OCI-M1 (cell line): ENCODE measurements around the gene LIX1L.
"Not testable (repeated sequence)": the region's sequence is repeated elsewhere in the genome, so short reads cannot be mapped to it uniquely, and the experiment has no call there.

ENCODE experiments used
- DNase-seq: peaks from one replicate; lab custom pipeline; 2025; lab: John Stamatoyannopoulos, UW

Gene LIX1L

DNA sequence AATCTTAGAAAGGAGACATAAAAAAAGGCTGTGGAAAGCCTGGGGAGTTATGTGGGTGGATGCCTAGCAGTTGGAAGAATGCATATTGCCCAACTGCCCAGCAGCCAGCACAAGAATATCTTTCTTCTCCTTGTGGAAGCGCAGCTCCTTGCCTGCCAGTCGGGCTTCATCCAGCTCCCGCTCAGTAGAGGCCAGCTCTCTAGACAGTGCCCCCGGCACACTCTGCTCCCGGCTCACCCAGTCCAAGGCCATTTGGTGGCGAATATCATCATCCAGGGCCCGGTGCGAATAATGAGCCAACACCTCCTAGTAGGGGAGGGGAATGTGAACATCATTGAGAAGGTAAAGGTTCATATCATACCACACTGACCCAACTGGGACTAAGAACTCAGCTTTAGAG, 21.6 kb downstream of the LIX1L start:
- DNase-seq, result no peak

DNA sequence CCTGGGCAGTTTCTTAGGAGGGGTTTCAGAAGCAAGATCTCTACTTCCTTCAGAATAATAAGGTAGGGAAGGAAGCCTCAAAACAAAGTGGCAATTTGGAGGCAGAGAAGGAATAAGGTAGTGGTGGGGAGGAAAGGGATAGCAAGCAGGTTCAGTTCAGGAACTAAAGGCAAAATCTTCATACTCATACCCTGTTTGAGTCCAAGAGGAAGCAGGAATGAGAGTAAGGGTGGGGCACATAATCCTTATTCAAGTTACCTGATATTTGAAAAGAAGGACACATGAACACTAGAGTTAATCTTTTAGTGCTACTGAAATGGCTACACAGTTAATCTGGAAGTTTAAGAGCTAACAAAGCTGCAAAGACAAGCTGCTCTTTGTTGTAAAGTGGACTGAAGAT, 22.1 kb downstream of the LIX1L start:
- DNase-seq, result no peak

DNA sequence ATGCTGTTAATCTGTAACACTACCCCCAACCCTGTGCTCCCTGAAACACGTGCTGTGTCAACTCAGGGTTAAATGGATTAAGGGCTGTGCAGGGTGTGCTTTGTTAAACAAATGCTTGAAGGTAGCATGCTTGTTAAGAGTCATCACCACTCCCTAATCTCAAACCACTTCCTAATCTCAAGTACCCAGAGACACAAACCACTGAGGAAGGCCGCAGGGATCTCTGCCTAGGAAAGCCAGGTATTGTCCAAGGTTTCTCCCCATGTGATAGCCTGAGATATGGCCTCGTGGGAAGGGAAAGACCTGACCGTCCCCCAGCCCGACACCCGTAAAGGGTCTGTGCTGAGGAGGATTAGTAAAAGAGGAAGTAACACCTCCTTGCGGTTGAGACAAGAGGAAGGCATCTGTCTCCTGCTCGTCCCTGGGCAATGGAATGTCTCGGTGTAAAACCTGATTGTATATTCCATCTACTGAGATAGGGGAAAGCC, 25.3 kb downstream of the LIX1L start:
- peak; percentile 93 for DNase-seq

DNA sequence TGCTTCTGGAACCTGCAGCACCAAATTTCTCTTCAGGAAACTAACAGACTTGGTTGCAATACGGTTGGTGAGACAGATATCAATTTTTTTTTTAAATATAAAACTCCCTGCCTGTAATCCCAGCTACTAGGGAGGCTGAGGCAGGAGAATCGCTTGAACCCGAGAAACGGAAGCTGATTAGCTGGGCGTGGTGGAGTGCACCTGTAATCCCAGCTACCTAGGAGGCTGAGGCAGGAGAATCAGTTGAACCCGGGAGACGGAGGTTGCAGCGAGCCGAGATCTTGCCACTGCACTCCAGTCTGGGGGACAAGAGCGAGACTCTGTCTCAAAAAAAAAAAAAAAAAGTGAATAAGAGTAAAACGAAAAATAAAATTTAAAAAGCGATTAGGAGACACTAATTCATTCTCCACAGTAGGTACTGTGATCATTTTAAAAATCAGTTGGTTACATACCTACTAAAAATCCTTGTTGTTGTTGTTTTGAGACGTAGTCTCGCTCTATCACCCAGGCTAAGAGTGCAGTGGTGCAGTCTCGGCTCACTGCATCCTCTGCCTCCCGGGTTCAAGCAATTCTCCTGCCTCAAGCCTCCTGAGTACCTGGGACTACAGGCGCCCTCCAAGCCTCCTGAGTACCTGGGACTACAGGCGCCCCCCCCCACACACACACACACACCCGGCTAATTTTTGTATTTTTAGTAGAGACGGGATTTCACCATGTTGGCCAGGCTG, 29.7 kb downstream of the LIX1L start:
- DNase-seq, result no peak

DNA sequence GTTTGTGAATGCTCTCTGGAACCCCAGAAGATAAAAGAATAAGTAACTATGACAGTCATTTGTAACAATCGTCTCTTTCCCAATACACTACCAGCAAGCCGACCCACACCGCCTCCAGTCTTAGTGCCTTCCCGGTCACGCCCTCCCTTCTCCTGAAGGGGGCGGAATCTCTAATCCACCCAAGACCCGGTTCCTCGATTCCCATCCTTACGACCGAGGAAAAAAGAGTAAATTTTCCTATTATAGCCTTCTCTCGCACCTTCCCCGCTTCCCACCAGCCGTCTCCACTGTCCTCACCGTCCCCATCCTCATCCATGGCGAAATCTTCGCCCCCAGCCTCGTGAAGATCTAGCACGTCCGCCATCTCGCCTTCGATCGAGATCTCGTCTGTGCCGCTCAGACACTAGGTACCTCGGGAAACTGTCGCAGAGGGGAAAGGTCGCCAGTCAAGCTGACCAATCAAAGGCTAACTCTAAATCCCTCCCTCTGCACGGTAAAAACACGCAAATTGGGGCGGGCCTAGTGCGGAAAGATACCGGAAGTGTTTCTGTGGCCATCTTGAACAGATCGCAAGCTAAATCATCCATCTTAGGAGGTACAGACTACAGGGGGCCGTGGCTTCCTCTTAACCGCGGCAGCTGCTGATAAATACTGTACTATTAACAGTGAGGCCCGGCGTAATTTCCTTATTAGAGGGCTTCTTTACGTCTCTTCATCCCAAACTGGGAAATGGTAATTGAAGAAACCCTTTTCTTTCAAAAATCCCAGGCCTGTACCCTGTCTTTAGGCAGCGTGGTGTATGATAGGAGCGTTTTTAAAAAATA, 30.5 kb downstream of the LIX1L start, which contains the start of gene RBM8A:
RBM8A (minus strand) TSS at position 422 of the 824 bp plus-strand sequence; CDS start at position 364, 58 bp downstream.
- peak; percentile 99 for DNase-seq

DNA sequence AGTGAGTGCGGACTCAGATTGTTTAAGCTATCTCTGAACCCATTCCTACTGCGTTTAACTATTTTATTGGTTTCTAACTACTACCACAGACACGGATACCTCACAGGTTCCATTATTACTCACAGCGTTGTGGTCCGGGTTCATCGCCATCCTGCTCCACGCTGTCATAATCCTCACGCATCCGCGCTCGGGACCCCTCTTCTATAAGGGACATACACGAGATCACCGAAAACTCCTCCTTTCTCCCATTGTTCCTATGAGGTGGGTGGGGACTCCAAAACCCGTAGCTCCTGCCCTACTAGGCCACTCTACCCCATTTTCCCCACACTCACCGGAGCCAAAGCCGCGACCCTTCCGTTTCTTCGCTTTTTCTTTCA, 31.1 kb downstream of the LIX1L start:
- DNase-seq, result no peak

DNA sequence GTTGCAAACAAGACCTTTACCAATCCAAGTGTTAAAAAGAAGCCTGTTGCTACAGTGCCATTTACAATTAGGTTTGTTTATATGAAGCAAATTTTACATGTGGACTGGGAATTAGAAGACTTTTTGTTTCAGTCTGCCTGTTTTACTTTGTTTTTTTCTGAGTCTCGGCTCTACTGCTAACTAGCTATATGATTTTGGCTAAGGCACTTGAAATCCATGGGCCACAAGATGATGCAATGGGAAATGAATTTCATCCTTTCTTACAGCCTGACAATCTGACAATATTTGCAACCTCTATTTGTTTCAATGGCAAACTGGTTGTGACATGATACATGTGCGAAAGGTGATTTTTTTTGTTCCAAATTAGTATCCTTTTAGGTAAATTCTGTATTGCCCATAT, 35.6 kb downstream of the LIX1L start:
- DNase-seq, result no peak

DNA sequence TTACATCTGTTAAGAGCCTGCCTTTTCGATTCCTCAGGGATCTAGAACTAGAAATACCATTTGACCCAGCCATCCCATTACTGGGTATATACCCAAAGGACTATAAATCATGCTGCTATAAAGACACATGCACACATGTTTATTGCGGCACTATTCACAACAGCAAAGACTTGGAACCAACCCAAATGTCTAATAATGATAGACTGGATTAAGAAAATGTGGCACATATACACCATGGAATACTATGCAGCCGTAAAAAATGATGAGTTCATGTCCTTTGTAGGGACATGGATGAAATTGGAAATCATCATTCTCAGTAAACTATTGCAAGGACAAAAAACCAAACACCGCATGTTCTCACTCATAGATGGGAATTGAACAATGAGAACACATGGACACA, 37.5 kb downstream of the LIX1L start:
- not testable (repeated sequence) for DNase-seq

DNA sequence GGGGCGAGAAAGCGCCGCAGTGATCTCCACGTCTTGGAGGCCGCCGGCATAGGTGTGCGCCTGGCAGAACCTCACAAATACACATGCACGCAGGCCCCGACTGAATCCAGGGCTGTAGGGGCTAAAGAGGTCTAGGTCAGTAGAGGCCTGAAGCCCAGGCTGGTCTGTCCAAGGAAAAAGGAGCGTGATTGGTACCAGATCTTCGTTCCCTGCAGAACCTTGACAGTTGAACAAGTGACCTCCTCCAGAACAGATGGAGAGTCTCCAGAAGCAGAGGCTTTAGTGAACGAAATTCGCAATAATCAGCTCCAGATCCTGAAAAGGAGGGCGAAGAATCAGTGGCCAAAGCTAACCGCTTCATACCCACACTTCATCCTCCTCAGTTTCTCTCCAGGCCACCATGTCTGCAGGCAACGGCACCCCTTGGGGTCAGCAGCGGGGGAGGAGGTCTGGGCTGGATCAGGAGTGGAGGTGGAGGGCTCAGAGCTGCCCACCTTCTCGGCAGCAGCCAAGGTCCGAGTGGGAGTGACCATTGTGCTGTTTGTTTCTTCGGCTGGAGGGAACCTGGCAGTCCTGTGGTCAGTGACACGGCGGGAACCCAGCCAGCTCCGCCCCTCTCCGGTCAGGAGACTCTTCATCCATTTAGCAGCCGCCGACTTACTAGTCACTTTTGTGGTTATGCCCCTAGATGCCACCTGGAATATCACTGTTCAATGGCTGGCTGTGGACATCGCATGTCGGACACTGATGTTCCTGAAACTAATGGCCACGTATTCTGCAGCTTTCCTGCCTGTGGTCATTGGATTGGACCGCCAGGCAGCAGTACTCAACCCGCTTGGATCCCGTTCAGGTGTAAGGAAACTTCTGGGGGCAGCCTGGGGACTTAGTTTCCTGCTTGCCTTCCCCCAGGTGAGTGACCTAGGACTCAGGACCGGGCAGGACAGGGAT, 38.6 kb downstream of the LIX1L start:
- peak; percentile 83 for DNase-seq

DNA sequence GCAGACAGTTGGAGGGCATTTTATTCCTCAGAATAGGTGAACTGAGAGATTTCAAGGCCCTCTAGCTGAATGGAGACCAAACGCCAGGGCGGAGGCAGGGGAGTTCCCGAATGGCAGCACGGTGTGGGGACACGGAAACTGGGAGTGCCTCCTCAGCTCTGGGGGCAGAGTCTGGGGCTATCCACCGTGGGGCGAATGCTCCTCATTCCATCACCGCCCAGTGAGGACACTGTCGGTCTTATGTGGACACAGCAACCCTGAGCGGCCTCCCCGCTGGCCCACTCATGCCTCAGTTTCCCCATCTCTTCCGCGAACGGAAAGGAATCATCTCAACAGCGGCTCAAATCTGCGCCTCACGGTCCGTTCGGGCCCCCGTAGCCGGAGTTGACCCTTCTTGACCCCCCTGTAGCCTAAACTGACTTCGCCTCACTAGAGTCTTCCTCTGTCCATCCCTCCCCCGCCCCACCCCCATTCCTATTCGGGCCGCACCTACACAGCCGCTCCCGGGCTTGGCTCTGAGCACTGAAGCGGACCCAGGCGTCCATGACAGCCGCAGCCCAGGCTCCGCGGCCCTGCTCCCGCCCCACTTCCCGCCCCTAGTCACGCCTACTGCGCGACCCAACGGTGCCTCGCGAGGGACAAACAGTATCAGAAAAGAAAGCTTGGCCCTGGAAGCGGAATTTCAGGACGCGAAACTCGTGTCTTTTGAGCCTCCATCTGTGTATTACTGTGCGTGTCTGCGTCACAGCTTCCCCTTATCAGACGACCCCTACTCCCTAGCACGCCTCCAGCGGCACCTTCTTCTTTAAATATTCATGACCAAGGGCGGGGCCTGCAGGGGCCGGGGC, 39.4 kb downstream of the LIX1L start, which contains the start of gene PEX11B:
PEX11B (minus strand) TSS at position 574 of the 848 bp plus-strand sequence; CDS start at position 545, 29 bp downstream.
- DNase-seq, result peak; percentile 98

DNA sequence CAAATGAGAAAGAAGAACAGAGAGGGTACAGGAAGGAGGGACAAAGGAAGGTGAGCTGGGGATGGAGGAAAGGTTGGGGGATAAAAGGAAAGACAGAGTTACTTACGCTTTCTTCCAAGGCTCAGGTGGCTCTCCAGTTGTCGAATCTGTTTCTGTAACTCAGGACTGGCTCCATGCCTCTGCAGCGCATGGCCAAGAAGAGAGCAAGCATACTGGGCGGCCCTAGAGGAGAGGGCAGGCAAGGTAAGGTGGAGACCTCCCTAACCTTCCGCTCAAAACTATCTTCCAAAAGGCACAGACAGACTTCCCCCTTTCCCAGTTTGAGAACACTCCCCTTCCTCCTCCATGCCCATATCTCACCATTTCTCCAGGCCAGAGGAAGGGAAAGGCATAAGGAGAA, 40.2 kb downstream of the LIX1L start:
- no peak for DNase-seq

DNA sequence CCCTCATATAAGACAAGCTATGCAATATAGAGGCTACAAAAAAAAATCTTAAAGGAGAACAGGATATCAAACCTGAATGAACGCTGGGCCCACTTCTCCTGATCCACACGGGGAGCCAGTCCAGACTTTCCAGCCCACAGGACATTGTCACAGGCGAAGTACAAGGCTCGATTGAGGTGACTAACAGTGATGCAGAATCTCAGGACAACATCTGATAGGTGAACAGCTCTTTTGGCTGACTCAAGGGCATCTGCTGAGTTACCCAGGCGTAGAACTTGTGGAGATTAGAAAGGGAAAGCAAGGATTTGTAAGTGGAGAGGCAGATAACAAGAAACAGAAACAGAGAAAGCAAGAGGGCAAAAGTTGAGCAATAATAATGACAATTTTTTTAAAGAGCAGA, 41.1 kb downstream of the LIX1L start:
- no peak for DNase-seq

DNA sequence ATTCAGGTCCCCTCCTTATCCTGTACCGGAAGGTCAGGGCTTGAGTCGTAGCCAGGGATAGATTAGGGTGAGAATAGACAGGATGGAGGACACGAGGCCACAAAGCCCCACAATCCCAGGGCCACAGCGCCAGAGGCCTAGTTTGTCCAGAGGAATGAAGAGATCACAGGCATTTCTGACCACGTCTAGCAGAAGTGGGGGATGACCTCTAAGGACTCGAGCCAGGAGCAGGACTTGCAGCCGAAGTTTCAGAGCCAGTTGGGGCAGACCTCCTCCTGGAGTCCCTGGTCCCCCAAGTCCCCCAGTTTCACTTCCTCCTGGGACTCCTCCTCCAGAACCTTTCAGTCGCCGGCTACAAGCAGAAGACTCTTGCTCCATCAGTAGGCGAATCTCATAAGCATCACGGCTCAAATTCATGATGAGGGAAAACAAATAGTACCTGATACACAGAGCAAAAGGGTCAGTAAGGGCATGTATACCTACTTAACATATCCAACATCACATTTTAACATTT, 45.6 kb downstream of the LIX1L start:
- no peak for DNase-seq

DNA sequence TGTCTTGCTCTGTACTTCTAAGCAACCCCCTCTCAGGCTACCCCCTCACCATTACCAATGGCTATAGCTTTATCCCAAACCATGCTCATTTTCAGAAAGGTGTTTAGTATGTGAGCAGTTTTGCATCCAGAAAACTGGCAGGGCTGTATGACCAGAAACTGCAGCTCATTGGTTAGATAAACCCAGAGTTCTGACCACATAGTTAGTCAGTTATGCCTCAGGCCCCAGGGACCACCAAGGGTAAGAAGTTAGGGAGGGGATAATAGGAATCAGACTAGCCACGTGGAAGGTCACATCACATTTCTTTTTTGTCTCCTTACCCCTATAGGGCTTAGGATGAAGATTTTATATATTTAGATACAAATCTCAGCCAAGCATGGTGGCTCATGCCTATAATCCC, 49.2 kb downstream of the LIX1L start:
- no peak for DNase-seq

DNA sequence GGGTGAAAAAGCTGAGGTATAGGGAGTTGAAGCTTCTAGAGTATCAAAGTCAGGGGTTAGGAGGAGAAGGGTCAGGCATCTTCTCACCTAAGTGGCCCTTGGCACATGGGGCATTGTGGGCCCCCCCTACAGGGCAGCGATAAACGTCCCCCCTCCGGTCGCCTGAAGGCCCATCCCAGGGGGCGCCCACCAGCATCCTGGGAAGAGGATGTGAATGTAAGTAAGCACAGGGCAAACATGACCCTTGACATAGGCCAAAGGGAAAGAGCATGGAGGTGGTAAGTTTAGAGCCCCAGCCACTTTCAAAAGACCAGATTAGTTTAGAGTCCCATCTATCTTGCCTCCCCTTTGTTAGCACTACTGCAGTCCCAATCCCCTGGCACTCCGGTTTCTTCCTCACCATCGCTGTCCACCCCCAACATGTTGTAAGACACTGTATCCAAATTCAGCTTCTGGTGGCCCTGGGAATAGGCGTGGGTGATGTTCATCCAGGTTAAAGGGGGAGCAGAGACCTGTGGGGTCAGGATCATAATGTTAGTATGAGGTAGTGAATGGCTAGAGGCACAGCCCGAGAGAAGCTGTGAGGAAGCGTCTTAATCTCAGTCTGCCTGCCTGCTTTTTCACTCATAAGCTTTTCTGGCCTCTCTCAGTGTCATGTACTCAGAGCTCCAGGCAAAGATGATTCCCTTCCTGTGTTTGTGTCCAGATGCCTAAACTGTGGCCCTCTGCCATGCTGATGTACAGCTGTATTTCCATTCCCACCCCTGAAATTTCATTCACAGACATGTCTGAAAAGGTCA, 50.7 kb downstream of the LIX1L start:
- DNase-seq, result no peak

DNA sequence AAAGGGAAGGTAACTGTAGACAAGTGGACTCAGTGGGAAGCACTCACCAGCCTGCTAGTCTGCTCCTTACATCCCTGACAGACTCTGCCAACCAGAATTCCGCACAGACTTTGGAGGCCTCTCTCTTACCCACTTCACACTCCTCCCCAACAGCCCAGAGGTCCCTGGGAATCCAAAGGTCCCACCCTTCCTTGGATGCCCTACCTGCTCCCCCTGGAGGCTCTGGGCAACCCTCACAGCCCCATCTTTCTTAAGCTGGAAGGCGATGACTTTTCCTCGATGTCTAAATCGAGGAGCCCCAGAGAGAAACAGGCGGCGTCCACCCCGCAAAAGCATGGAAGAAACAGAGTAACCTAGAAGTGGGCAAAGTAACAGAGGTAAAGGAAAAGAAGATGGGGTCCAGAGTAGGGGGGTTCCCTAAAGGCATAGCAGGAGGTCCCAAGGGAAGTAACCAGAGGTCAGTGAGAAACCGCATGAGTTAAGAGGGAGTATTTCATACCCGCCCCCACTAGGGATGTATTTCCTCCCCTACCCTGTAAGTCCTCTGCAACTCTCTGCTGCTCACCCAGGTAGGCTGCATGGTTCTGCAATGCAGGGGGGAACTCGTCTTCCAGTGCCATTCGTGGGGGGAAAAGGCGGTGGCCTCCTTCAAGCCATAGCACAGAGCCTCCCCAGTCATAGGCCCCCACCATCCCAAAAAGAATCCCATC, 56.4 kb downstream of the LIX1L start:
- DNase-seq, result no peak

DNA sequence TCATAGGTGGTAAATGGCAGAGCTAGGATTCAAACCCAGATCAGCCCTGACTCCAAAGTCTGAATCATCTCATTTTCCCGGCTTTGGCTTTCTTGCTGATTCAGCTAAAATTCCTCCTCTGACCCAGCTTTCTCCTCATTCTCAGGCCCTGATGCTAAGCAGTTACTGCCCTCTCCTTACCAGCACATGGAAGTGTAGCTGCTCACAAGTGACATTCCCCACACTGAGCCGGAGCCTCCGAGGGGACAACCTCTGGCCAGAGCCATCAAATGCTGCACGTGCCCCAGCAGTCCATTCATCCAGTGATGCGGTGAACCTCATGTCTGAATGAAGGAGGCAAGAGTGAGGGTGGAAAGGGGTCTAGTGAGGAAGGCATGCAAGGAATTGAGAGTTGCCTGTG, 59.1 kb downstream of the LIX1L start:
- no peak for DNase-seq

DNA sequence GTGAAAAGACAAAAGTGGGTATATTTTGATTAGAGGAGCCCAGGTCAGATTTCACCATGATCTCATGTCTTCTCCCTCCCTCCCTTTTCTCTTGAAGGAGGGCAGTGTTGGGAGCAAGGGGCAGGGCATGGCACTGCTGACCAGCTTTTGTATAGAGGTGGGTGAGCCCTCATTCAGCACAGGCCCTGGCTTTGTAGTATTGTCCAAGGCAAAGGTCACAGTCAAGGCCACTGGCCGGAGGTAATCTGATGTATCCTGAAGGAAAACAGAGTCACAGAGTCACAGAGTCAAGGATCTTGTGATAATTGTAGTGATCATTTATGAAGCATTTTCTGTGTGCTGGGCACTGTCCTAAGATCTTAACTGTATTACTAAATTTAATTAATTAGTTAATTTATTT, 59.8 kb downstream of the LIX1L start:
- DNase-seq, result no peak

DNA sequence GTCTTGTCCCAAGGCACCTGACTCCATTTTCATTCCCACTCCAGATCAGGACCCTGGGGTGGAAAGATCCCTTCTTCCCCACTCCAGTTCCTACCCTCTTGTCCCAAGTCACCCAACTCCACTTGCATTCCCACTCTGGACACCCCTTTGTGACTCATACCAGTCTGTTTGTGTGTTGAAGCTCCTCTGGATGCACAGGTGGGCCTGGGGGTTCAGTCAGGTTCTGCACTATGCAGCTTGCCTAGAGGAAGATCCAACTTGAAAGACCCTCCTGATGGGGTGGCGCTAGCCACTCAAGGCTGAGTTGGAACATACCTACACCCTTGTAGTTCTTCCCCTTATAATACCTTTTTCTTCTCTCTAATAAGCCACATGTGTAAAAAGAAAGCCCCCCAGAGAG, 62.3 kb downstream of the LIX1L start:
- DNase-seq, result no peak
